AG20443 (cell line): ENCODE measurements around the gene VMAC.
"Not testable (repeated sequence)": the region's sequence is repeated elsewhere in the genome, so short reads cannot be mapped to it uniquely, and the experiment has no call there.

Experiments
- DNase-seq: peaks from one replicate; pipeline ENCODE4 v3.0.0; 2012; ENCODE audit warnings: low spot score, mixed read lengths

Gene VMAC

GRCh38 chr19:5884065-5884811 is 20.4 kb upstream of the VMAC start:
- DNase-seq, result not testable (repeated sequence)

GRCh38 chr19:5889288-5889971 is 15.2 kb upstream of the VMAC start:
- peak; percentile 27 for DNase-seq

GRCh38 chr19:5890099-5890498 is 14.6 kb upstream of the VMAC start:
- no peak for DNase-seq

- DNase-seq, result no peak
These were observed 13.1 kb upstream of the VMAC start for GRCh38 chr19:5891572-5891937.

GRCh38 chr19:5891938-5892771 is 12.5 kb upstream of the VMAC start:
- peak; percentile 78 for DNase-seq

- no peak for DNase-seq
These were observed 11.8 kb upstream of the VMAC start for GRCh38 chr19:5892772-5893275.

- no peak for DNase-seq
These were observed 11.3 kb upstream of the VMAC start for GRCh38 chr19:5893296-5893903.

- DNase-seq, result peak; percentile 20
These were observed 10.6 kb upstream of the VMAC start for GRCh38 chr19:5893907-5894703.

- DNase-seq, result no peak
These were observed 9.8 kb upstream of the VMAC start for GRCh38 chr19:5894704-5895349.

- DNase-seq, result no peak
These were observed 9.3 kb upstream of the VMAC start for GRCh38 chr19:5895409-5895808.

GRCh38 chr19:5895890-5896289 is 8.8 kb upstream of the VMAC start:
- DNase-seq, result no peak

- no peak for DNase-seq
These were observed 8.2 kb upstream of the VMAC start for GRCh38 chr19:5896365-5897076.

- DNase-seq, result no peak
These were observed 7.3 kb upstream of the VMAC start for GRCh38 chr19:5897189-5897969.

GRCh38 chr19:5899728-5900526 is 4.7 kb upstream of the VMAC start:
- DNase-seq, result no peak

GRCh38 chr19:5900976-5901375 is 3.7 kb upstream of the VMAC start:
- DNase-seq, result no peak

- DNase-seq, result peak; percentile 59
These were observed 1.5 kb upstream of the VMAC start for GRCh38 chr19:5903056-5903623.

- DNase-seq, result peak; percentile 96
These were observed 884 bp upstream of the VMAC start, which contains the start of gene NDUFA11 for GRCh38 chr19:5903624-5904351. NDUFA11 (minus strand) TSS chr19:5903790; CDS start chr19:5903708, 82 bp downstream.
